Spinal cord (tissue), 10 donors: Measurements from ENCODE around the gene GTSF1L. TPM values are rescaled to one million over a fixed set of nuclear protein-coding genes. Genes with fewer than 3 reads are reported as not detected.

Experiments used
- DNase-seq, 6 donors: peaks; one replicate each; pipeline versions ENCODE4 v3.0.0 to v3.0.0-alpha.2; 2013 to 2015; ENCODE audit warnings: low spot score in 6 of 6, low read depth in 4 of 6
- H3K27ac ChIP-seq: one replicate; pipeline ENCODE4 v1.5.1; 2013; ENCODE audit warnings: low read depth, low read length, control low read depth
- H3K27me3 ChIP-seq: one replicate; pipeline ENCODE4 v1.6.1; 2013; ENCODE audit warnings: low read length; ENCODE audit not compliant: control insufficient read depth, insufficient read depth
- H3K36me3 ChIP-seq: one replicate; pipeline ENCODE4 v1.6.1; 2013; ENCODE audit warnings: low read length; ENCODE audit not compliant: control insufficient read depth, insufficient read depth
- H3K4me1 ChIP-seq: one replicate; pipeline ENCODE4 v1.6.1; 2013; ENCODE audit warnings: low read length; ENCODE audit not compliant: control insufficient read depth, insufficient read depth
- H3K4me3 ChIP-seq: one replicate; pipeline ENCODE4 v1.5.1; 2013; ENCODE audit warnings: low read depth, low read length, control low read depth
- H3K9me3 ChIP-seq: one replicate; pipeline ENCODE4 v1.6.1; 2013; ENCODE audit warnings: low read length; ENCODE audit not compliant: control insufficient read depth, insufficient read depth
- WGBS: methylation state at CpG from one replicate; pipeline ENCODE4 v1.1.5; 2013; ENCODE audit warnings: missing lambda C conversion rate; ENCODE audit not compliant: insufficient coverage; 5-methylcytosine and 5-hydroxymethylcytosine counted together
- polyA plus RNA-seq, 2 donors: library from polyadenylated mRNA; unstranded; fragments of 120-200 nt; gene quantifications; one replicate each; pipeline ENCODE4 v1.2.1, GENCODE V29; 2013; ENCODE audit not compliant: insufficient read length in 2 of 2
- total RNA-seq, 2 donors: library from RNA; depleted of rRNA in 1 of 2; stranded (reverse); fragments of 120-200 nt in 1 of 2; fragments of >200 nt in 1 of 2; gene quantifications; one replicate each; pipeline versions ENCODE4 v1.2.3 to v1.2.4, GENCODE V29; 2013 to 2014
- donor health status: healthy.

The GTSF1L gene
- total and polyA plus RNA-seq, 4 donors: 0.40 TPM; not detected in 3

DNA sequence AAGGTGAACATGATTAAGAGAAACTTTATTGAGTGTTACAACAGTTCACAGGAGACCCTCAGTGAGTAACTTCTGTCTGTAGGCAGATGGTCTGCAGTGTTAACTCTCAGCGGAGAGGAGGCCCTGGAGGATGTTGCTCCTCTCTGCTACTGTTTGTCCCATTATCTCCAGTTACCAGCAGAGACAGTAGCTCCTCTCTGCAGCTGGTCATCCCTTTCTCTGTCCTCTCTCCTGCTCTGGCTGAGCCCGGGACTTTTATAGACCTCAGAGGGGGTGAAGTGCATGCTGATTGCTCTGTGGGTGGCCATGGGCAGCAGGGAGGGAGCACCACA is 5.7 kb downstream of the GTSF1L start:
- no peaks in the 10 kb centered on the region for H3K27me3 ChIP-seq
- no peak overlapping the region for H3K4me3 ChIP-seq
- WGBS: 0% methylated on average over 1 of the region's 2 CpGs
- H3K36me3 ChIP-seq: peaks cover under 1% of the 10 kb centered on the region
- no peaks in the 10 kb centered on the region for H3K9me3 ChIP-seq
- DNase-seq: no peak
- H3K4me1 ChIP-seq: peaks cover 6% of the 10 kb centered on the region
- no peak overlapping the region for H3K27ac ChIP-seq

DNA sequence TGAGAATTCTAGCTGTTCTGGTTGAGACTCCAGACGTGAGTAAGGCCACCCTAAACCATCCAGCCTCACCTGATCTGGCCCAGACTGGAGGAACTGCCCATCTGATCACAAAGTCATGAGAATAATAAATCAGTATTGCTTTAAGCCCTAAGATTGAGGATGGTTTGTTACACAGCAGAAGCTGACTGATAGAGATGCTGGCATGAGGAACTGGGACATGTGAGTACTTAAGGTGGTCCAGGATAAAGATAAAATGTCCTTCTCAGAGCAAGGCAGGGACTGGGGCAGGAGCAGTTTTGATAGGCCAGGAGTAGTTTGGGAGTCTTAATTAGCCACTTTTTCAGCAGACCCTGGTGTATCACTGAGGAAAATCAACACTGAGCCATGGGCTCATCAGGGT is 6.8 kb downstream of the GTSF1L start:
- WGBS: no CpG with 5 or more reads among the region's 1 CpG
- no peak overlapping the region for H3K4me3 ChIP-seq
- no peaks in the 10 kb centered on the region for H3K9me3 ChIP-seq
- no peak overlapping the region for H3K27ac ChIP-seq
- peaks cover 6% of the 10 kb centered on the region for H3K4me1 ChIP-seq
- no peak for DNase-seq
- peaks cover 4% of the 10 kb centered on the region for H3K36me3 ChIP-seq
- H3K27me3 ChIP-seq: no peaks in the 10 kb centered on the region

DNA sequence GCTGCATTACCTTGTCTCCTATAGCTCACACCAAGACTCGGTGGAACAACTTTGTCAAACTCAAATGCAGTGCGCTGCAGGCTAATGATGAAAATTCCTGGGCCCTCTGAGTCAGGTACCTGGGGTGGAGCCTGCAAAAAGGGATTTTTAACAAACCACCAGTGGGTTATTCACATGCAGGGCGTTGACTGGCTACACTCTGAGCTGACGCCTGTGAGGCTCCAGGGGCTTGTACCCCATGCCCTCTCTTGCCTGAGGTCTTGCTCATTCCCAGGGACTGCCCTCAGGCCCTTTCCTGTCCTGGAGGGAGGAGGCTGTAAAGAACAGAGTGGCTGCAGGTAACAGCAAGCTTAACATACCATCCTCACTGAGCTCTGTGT is 9.2 kb downstream of the GTSF1L start:
- Histone ChIP-seq H3K36me3 (peaks cover 4% of the 10 kb centered on the region), H3K9me3 (no peaks in the 10 kb centered on the region), H3K27me3 (no peaks in the 10 kb centered on the region), H3K27ac (no peak overlapping the region), H3K4me3 (no peak overlapping the region), H3K4me1 (peaks cover 6% of the 10 kb centered on the region)
- DNase-seq: no peak
- 100% methylated on average over 2 of the region's 4 CpGs for WGBS

DNA sequence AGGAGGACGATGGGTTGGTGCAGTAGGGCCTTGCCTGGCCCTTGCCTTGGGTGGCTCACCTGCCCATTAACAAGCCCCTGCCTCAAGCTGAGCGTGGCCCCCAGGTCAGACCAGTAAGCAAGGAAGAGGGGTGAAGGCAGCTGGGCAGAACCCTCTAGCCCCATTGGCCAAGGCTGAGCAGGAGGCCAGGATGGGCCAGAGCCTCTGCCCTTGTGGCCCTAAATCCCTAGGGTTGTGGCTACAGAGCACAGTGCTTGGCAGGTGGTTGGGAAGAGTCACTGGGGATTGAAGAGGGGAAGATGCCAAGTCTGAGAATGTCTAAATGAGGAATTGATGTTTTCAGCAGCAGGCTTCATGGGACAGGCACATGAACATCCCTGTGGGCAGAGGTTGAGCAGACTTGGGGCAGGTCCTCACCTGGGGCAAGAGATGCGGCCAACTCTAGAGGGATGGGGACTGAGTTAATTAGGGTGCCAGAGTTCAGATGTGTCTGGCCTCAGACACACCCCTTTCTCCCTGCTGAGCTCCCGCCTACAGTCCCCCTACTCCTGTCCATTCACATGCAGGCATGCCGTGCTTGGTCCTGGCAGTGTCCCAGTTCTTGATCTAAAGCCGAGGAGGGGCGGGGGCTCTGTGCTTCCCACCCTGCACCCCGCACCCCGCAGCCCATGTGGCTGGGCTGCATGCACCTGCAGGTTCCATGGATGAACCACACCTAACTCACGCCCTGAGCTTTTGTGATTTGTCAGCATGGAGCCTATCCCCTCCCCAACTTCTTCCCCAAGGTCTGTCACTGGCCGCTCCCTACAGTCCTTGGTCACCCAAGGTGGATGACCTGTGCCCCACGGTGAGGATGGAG is 9.8 kb downstream of the GTSF1L start:
- WGBS: 90% methylated on average over 11 of the region's 12 CpGs
- H3K4me1 ChIP-seq: peaks cover 6% of the 10 kb centered on the region
- no peaks in the 10 kb centered on the region for H3K27me3 ChIP-seq
- no peak for DNase-seq
- no peak overlapping the region for H3K4me3 ChIP-seq
- no peaks in the 10 kb centered on the region for H3K9me3 ChIP-seq
- no peak overlapping the region for H3K27ac ChIP-seq
- peaks cover 7% of the 10 kb centered on the region for H3K36me3 ChIP-seq

DNA sequence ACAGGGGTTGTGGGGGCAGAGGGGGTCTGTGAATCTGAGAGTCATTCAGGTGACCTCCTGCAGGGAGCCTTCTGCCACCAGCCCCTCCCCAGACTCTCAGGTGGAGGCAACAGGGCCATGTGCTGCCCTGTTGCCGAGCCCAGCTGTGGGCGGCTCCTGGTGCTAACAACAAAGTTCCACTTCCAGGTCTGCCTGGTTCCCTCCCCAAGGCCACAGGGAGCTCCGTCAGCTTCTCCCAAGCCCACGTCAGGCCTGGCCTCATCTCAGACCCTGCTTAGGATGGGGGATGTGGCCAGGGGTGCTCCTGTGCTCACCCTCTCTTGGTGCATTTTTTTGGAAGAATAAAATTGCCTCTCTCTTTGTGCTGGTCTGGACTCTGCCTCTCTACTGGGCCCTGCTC is 10.7 kb downstream of the GTSF1L start:
- H3K36me3 ChIP-seq: peaks cover 10% of the 10 kb centered on the region
- H3K27me3 ChIP-seq: no peaks in the 10 kb centered on the region
- H3K4me3 ChIP-seq: no peak overlapping the region
- no peak for DNase-seq
- 91% methylated on average over 4 of the region's 4 CpGs for WGBS
- no peaks in the 10 kb centered on the region for H3K4me1 ChIP-seq
- H3K9me3 ChIP-seq: no peaks in the 10 kb centered on the region
- no peak overlapping the region for H3K27ac ChIP-seq

DNA sequence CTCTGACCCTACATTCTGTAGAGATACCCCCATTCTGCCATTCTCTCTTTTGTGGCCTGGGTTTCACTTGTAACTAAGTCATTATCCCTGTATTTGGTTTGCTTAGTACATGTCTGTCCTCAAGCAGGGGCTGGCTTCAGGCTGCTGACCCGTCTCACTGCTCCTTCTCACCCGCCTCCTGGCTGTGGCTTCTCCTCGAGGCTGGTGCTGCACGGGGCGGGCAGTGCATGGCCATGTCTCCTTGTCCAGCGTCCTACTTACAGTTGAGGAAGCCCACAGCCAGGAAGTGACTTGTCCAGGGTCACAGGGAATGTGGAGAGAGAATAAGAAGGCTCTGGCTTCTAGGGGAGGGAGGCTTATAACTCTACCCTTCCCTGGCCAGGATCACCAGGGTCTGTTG is 11.3 kb downstream of the GTSF1L start:
- Histone ChIP-seq H3K27me3 (no peaks in the 10 kb centered on the region), H3K4me3 (no peak overlapping the region), H3K4me1 (no peaks in the 10 kb centered on the region), H3K9me3 (no peaks in the 10 kb centered on the region), H3K27ac (no peak overlapping the region), H3K36me3 (peaks cover 11% of the 10 kb centered on the region)
- WGBS: 96% methylated on average over 6 of the region's 6 CpGs
- no peak for DNase-seq

DNA sequence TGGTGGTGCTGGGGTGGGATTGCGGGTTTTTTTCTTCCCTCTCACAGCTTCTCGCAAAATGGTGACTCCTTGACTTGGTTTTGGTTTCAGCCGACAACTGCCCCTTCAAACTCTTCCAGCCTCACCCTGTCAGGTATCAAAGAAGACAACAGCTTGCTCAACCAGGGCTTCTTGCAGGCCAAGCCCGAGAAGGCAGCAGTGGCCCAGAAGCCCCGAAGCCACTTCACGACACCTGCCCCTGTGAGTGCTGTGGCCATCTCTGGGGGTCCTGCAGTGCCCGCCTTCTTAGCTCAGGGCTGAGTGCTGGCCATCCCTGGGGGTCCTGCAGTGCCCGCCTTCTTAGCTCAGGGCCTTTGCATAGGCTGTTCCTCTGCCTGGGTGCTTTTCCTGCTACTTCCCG is 11.8 kb downstream of the GTSF1L start:
- Histone ChIP-seq H3K9me3 (no peaks in the 10 kb centered on the region), H3K4me3 (no peak overlapping the region), H3K27me3 (no peaks in the 10 kb centered on the region), H3K36me3 (peaks cover 11% of the 10 kb centered on the region), H3K4me1 (no peaks in the 10 kb centered on the region), H3K27ac (no peak overlapping the region)
- WGBS: 96% methylated on average over 9 of the region's 9 CpGs
- DNase-seq: no peak

DNA sequence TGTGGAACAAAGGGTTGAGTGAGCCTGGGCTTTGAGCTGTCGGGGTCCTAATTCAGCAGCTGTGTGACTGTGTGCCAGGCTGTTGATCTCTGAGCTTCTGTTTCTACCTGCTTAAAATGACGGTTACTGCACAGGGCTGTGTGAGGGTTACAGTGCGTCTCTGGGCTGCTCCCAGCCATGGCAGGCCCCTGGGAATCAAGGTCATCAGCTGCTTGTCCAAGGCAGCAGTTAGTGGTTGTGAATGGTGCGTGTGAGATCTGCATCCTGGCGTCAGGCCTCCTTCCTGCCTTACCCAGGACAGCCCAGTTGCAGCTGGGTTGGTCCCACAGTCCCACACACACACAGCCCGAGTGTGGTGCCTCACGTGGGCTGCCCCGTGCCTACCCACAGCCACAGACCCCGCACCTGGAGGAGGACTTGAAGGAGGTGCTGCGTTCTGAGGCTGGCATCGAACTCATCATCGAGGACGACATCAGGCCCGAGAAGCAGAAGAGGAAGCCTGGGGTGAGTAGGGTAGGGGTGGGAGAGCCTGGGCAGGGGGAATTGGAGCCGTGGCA is 15.6 kb downstream of the GTSF1L start:
- Histone ChIP-seq H3K27ac (no peak overlapping the region), H3K9me3 (no peaks in the 10 kb centered on the region), H3K4me1 (no peaks in the 10 kb centered on the region), H3K4me3 (no peak overlapping the region), H3K27me3 (no peaks in the 10 kb centered on the region), H3K36me3 (peaks cover 19% of the 10 kb centered on the region)
- WGBS: 94% methylated on average over 13 of the region's 15 CpGs
- DNase-seq: no peak

DNA sequence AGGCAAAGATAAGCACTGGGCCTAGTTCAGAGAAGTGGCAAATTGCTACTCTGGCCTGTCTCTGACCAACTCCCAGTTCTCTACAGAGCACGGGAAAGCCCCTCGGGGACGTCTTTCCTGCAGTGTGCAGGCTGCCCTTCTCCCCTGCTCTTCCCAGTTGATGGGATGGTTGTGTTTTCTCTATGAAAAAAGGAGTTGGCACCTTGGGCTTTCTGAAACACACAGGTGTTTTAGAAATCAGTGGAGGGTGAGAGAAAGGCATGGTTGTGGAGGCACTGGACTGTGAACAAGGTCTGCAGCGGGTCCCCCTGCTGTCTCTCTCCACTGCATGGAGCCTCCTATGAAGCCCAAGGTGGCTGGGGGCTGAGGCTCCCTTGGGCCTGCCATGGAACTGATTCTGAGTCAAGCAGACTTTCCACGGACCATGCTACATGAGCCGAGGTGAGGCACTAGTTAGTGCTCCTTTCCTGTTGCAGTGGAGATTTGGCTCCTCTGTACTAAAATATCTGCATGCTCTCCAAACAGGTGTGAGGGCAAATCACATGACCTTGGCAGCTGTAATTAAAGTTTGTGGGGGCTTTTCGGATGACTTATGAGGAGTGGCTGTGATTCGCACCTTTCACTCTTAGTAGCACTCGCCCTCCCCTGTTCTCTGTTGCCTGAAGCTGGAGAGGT is 16.3 kb downstream of the GTSF1L start:
- Histone ChIP-seq H3K36me3 (peaks cover 15% of the 10 kb centered on the region), H3K27ac (no peak overlapping the region), H3K9me3 (no peaks in the 10 kb centered on the region), H3K4me3 (no peak overlapping the region), H3K27me3 (no peaks in the 10 kb centered on the region), H3K4me1 (no peaks in the 10 kb centered on the region)
- WGBS: 100% methylated on average over 7 of the region's 9 CpGs
- no peak for DNase-seq

DNA sequence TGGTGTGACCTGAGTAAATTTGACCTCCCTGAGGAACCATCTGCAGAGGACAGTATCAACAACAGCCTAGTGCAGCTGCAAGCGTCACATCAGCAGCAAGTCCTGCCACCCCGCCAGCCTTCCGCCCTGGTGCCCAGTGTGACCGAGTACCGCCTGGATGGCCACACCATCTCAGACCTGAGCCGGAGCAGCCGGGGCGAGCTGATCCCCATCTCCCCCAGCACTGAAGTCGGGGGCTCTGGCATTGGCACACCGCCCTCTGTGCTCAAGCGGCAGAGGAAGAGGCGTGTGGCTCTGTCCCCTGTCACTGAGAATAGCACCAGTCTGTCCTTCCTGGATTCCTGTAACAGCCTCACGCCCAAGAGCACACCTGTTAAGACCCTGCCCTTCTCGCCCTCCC is 24.3 kb downstream of the GTSF1L start:
- no peaks in the 10 kb centered on the region for H3K9me3 ChIP-seq
- no peaks in the 10 kb centered on the region for H3K27me3 ChIP-seq
- no peak overlapping the region for H3K27ac ChIP-seq
- no peak overlapping the region for H3K4me3 ChIP-seq
- 98% methylated on average over 14 of the region's 14 CpGs for WGBS
- peaks cover 8% of the 10 kb centered on the region for H3K36me3 ChIP-seq
- H3K4me1 ChIP-seq: no peaks in the 10 kb centered on the region
- DNase-seq: no peak
